ENCODE results near the gene TEK.

The TEK gene

GRCh38 chr9:27124151-27124550, 15.1 kb downstream of the TEK start:
- no peak for DNase-seq (ENCODE audit: low read depth in 2 of 2)

- DNase-seq (ENCODE audit: low read depth in 2 of 2): no peak
Measured at GRCh38 chr9:27125030-27125429, 16.0 kb downstream of the TEK start.

- DNase-seq (ENCODE audit: low read depth in 2 of 2): no peak
Measured at GRCh38 chr9:27125936-27126335, 16.9 kb downstream of the TEK start.

- DNase-seq (ENCODE audit: low read depth in 2 of 2): no peak
Measured at GRCh38 chr9:27126670-27127069, 17.6 kb downstream of the TEK start.

DNA sequence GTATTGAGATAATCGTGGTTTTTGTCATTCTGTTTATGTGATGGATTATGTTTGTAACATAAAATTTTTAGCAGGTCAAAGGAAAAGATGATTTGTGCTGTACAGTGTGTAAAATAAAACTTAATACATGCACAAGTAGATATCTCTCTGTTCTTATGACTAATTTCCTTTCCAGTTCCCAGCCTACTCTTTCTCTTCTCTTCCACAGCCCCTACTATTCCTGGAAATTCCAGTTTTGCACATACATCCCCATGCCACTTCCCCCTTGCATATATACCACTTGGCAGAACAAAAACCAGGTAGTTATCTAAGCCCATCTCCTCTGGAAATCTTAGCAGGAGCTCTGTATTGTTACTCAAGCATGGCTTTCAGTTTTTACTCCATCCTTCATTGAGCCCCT, 20.2 kb downstream of the TEK start:
- no peak for DNase-seq (ENCODE audit: low read depth in 2 of 2)

DNA sequence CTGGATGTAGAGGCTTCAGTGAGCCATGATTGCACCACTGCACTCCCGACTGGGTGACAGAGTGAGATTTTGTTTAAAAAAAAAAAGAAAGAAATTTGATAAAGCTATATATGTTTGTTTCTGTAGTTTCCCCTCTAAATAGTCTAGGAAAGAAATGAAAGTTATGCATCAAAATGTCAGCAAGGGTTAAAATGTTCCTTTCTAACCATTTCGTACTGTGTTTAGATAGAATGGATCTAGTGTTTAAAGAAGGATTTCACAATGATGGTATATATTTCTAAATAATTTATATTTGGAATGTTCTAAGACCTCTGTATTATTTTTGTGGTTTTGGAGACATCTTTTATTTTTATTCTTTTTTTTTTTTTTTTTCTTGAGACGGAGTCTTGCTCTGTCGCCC, 22.7 kb downstream of the TEK start:
- DNase-seq (ENCODE audit: low read depth in 2 of 2): no peak

DNA sequence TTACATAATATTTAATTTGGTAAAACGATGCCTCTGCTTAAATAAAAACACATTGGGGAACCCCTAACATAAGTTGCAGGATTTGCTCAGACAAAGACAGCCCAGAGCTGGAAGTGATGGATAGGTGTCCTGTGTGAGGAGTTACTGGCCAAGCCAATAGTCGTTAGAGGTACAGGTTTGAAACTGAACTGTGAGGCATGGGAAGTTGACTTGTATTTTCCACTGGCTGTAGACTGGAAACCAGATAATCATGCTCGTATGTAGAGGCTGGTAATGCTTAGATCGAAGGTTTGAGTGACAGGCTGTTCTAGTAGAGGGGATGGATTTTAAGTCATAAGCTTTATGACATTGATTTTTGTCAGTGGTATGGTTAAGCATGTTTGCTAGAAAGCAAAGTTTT, 24.8 kb downstream of the TEK start:
- no peak for DNase-seq (ENCODE audit: low read depth in 2 of 2)

DNA sequence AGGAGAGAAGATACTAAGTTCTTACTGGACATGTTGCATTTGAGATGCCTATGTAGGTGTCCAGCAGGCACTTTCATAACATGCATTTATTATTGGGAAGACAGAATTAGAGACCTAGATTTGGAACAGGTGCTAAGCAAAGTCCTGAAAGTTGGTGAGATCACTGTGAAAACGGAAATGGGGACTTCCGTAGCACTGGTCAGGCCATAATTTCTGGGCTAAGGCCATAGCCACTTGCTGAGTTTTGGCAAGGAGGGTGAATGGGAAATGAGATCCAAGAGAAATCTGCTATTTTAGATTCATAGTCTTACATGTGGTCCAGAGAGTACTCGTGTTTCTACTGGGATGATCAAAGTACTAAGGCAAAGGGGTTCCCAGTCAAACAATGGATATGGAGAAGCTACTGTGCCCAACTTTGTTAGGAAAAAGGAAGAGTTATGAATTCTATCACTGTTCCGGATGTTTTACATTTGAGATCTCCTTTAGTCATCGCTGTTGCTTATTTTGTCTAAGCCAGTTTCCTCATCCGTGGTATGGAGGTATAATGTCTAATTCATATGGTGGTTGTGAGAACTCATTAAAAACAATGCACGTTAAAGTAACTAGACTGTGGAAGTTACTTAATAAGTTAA, 33.4 kb downstream of the TEK start:
- DNase-seq (ENCODE audit: low read depth in 2 of 2): no peak

DNA sequence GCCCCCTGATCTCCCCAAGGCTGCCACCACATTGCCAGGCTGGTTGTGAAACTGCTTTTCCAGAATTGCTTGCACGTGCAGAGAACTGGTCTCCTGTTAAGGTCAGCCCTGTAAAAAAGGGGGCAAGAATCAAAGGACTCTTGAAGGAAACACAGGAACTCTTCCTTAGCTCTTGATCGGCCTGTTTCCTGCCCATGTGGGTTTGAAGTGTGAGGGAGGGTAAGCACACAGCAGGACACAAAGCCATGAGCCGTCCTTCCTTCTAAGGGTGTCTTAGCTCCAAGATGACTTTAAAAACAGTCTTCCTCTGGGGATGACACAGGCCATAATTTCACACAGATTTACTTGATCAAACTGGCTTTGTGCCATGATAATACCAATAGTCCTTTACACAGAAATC, 36.1 kb downstream of the TEK start:
- DNase-seq (ENCODE audit: low read depth in 2 of 2): no peak

DNA sequence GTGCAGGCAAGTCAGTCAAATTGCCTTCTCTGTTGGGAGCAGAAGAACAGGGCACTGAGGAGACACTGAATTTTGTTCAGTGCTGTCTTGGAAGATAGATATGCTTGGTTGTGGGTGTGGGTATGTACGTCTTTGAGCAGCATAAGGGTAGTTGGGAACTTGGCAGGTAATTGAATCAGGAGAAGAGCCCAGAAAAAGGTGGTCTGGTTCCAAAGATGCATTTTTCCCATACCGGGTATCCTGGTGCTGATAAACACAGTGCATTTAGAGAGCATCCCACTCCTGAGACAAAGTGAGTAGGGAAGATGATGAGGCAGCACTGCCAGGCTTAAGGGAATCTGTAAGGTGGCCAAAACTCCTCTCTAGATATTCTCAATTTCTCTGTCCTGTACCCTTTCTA, 40.6 kb downstream of the TEK start:
- DNase-seq (ENCODE audit: low read depth in 2 of 2): no peak

GRCh38 chr9:27150746-27151406, 41.9 kb downstream of the TEK start:
- DNase-seq (ENCODE audit: low read depth in 2 of 2): no peak

DNA sequence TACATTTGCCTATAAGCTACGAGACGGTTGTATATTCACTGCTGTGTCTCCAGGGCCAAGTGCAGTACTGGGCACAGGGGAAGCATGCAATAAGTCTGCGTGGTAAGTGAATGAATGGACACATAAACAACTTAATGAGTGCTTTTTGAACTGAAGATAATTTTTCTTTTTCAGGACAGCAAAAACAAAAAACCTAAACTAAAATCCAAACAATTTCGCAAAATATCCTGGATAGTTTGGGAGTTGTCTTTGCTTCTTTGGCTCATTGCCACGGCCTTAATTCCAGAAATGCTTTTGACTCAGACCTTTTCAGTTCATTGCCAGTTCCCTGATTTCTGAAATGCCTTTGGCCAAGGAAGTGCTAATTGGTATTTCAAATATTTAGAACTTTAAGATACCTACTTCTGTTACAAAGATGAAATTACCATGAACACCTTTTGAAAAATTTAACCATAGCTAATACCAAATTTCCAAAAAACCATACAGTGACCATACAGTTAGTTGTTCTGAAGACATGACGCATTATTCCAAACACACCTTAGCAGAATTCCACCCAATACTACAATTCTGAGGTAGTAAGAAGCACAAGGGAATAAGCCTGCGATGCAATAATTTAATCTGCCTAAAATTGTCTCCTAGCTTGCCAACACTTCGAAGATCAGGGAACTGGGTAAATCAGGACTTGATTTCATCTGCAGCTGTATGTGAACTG, 42.8 kb downstream of the TEK start:
- DNase-seq (ENCODE audit: low read depth in 2 of 2): no peak

DNA sequence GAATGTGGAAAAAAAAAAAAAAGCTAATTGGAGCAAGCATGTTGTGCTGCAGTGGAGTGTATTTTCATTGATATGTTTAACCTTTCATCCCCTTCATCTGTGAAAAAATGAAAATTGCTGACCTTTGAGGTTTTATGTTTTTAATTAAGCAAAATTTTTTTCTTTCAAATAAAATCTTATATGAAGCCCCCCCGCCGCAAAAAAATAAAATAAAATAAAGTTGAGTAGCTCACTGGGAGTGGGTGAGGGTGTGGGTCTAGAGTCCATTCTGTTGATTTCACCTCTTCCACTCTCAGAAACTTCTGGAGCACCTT, 43.3 kb downstream of the TEK start:
- no peak for DNase-seq (ENCODE audit: low read depth in 2 of 2)

DNA sequence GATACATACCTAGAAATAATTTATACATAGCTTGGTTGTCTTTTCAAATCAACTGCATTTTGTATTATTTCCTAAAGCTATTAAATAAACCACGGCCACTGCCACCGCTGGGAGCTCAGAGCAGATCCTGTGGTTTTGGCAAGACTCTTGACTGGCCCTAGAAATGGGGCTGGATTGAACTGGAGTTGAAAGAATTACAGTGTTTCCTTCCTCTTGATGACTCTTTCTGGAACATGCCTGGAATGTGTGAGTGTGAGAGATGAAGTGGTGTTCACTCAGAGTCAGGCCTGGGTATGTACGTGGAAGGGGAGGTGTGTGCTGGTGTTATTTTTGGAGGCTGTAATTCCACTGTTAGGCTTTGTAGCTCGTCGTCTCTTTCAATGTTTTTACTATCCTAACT, 45.9 kb downstream of the TEK start:
- DNase-seq (ENCODE audit: low read depth in 2 of 2): no peak

GRCh38 chr9:27157097-27157496, 48.1 kb downstream of the TEK start:
- no peak for DNase-seq (ENCODE audit: low read depth in 2 of 2)

- DNase-seq (ENCODE audit: low read depth in 2 of 2): no peak
Measured at GRCh38 chr9:27157736-27158135, 48.7 kb downstream of the TEK start.

DNA sequence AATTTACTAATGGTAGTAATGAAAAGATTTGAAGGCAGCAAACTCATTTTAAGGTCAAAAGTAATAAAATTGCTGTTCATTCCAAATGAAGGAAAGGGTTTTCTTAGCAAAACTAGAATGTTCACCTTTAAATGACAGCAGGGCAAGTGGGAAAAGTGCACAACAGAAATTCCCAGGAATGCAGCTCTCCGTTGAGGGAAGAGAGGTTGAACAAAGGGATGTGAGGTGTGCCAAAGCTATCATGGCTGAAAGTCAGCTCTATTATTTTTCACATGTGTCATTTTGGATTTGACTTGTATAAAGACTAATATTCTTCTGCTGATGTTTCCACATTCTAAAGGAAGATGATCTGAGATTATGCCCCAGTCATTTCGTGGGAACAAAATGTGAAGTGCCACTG, 51.6 kb downstream of the TEK start:
- no peak for DNase-seq (ENCODE audit: low read depth in 2 of 2)

DNA sequence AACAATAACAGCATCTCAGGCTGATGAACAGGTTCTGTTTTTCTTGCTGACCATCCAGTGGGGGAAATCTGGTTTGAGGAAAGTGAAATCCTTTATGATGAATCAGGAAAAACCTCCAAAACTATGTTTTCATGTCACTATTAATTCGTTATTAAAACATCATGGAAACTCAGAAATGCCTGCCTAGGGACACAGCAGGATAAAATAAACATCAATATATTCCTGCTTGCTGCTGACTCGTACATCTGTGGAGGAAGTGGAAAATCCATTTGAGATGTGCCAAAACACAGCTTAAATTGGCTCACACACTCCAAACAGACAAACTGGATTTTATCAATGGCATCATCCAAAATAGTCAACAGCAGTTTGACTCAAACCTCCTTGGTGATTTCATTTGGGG, 53.0 kb downstream of the TEK start:
- DNase-seq (ENCODE audit: low read depth in 2 of 2): no peak

- DNase-seq (ENCODE audit: low read depth in 2 of 2): no peak
Measured at GRCh38 chr9:27165068-27165467, 56.0 kb downstream of the TEK start.

DNA sequence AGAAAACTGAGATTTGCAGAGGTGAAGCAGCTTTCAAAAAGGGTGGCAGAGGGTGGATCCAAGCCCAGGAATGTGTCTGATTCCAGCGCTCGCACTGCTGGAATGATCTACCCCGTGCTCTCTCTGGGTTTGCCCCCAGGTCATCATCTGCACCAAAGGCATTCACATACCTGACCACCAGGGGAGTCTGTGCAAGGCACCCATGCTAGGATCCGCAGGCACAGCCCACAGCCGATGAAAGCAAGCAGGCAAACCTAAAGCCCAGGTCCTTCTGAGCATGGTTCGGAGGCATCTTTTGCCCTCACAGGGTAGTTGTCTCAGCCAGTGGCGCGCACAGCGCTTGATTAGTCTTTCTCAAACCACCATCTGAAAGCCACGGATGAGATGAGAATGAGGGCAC, 56.6 kb downstream of the TEK start:
- no peak for DNase-seq (ENCODE audit: low read depth in 2 of 2)

- no peak for DNase-seq (ENCODE audit: low read depth in 2 of 2)
Measured at GRCh38 chr9:27168496-27168895, 59.5 kb downstream of the TEK start.

GRCh38 chr9:27168951-27169350, 59.9 kb downstream of the TEK start:
- DNase-seq (ENCODE audit: low read depth in 2 of 2): no peak

DNA sequence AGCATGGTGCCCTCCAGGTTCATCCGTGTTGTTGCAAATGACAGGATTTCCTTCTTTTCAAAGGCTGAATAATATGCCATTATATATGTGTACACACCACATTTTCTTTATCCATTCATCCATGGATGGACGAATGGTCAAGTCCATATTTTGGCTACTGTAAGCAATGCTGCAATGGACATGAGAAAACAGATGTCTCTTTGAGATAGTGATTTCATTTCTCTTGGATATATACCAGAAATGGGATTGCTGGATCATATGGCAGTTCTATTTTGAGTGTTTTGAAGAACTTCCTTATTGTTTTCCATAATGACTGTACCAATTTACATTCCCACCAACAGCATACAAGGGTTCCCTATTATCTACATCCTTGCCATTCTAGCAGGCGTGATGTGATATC, 67.9 kb downstream of the TEK start:
- DNase-seq (ENCODE audit: low read depth in 2 of 2): no peak
